NCI-H345 (cell line): ENCODE results near the gene SENP1.

Experiments
- DNase-seq: peaks from one replicate; lab custom pipeline; 2025; lab: John Stamatoyannopoulos, UW

SENP1 gene

DNA sequence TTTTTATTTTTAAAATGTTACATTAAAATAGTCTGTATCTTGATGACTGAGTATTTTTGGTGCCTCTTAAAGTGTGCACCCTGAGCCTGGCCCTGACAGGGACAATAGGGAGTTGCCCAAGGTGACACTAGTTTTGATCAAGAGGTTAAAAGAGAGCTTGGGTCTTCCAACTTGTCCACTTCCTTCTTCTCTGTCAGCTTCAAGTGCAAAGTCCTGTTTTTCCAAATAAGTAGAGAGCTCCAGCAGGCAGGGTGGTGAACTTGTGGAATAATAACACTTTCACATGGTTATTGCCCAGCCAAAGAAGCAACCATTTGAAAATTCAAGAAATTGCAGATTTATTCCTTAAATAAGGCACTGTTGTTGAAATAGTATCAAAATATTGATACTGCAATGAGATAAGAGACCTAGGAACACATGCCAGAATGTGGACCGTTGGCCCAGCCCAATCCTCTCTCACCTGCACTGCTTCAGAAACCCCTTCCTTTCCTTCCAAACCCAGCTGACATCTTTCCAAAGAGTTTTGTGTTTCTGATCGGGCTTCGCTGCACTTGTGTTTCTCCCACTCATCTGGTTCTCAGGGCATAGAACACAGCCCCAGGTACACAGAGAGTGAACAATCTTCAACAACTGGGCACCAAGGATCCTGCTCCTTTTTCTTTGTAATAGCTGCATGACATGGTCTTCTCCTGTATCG is 87.8 kb downstream of the SENP1 start:
- no peak for DNase-seq

DNA sequence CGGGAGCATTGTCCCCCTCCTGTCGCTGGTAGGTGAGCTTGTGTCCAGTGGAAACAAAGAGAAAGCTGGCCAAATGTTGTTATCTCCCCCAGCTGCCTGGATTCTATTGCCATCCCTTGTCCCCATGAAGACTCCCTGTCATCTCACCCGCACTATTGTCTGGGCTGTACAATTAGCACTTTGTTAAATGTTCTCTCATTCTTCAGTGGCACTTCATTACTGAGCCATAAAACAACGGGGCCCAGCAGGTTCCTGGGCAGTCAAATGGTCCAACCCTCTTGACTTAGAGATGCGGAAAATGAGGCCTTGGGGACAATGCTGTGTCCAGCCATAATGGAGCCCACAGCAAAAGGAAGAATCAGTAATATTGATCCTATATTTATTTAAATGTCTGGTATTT is 88.4 kb downstream of the SENP1 start:
- DNase-seq: no peak

DNA sequence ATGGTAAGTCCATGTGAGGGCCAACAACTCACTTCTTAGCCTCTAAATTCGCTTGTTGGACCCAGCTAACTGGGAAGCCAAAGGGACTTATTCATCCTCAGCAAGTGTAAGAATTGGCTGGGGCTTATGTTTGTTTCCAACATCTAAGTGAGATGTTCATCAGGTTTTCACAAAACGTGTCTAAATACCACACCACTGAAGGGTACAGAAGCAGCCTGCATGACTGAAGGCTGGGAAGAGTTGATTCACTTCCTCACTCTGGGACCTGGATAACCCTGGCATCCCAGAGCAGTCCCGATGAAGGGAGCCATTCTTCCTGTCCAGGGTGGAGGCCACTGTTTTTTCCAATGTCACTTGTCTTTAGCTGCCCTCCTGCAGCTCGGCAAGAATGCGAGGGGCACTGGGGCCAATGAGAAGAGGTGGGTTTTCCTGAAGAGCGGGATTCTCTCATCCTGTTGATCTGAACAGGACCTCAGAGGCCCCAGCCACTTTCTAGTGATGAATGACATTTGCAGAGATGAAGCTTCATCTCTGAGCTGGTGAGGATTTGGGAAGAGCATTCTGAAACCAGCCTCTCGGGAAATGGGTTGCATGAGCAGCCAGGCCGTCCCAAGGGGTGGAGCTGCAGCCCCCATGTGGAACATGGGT is 89.4 kb downstream of the SENP1 start:
- DNase-seq: no peak

DNA sequence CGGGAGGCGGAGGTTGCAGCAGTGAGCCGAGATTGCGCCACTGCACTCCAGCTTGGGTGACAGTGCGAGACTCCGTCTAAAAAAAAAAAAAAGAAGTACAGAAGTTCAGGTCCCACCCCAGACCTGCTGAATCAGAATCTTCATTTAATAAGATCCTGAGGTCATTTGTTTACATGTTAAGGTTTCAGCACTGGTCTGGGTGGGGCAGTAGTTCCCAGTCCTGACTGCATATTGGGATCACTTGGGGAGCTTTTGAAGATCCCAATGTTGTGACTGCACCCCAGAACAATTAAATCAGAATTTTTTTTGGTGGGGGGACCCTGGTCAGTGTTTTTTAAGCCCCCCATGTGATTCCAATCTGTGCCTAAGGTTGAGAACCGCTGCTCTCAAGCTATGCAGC is 89.9 kb downstream of the SENP1 start:
- no peak for DNase-seq

DNA sequence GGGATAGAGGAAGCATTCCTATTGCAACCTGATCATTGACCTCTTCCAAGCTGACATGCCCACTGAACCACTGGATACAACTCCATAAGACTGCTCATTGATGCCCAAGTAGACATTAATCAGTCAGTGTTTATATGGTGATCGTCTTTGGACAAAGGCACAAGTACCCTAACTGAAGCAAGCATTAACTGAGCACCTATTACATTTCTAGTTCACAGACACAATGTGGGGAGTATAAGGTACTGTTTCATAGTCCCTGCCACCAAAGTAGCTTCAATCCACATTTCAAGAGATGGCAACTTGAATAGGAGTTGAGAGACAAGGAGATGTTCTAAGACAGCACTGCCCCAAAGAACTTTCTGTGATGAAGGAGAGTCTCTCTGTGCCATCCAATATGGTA is 90.8 kb downstream of the SENP1 start:
- DNase-seq: no peak

DNA sequence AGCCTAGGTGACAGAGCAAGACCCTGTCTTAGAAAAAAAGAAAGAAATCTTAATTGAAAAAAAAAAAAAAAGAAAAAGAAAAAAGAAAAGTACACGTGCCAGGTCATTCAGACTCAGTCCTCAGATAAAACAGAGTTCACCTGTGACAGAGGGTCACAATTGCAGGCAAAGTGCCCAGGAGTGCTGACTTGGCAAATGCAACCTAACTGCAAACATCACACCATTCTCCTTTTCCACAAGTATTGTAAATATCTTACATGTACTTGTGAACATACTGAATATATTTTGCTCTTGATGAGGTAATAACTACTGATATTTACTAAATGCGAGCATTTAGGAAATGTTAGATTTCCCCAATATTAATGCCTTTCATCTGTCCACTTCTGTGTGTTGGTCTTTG is 92.6 kb downstream of the SENP1 start:
- no peak for DNase-seq

DNA sequence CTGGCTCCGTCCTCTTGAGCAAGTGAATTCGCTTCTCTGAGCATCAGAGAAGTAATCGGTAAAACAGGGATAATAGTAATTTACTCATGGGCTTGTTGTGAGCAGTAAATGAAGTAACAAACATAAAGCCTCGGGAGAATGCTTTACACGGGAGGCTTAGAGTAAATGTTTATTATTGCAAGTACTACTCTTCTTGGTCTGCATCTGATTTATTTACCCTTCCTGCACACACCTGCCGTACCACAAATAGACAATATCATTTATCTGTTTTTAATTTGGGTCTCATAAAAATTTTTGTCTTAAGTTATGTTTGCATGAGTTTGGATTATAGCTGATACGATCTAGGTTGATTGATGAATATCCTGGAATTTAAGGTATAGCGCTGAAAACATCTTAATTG is 93.8 kb downstream of the SENP1 start:
- DNase-seq: no peak

DNA sequence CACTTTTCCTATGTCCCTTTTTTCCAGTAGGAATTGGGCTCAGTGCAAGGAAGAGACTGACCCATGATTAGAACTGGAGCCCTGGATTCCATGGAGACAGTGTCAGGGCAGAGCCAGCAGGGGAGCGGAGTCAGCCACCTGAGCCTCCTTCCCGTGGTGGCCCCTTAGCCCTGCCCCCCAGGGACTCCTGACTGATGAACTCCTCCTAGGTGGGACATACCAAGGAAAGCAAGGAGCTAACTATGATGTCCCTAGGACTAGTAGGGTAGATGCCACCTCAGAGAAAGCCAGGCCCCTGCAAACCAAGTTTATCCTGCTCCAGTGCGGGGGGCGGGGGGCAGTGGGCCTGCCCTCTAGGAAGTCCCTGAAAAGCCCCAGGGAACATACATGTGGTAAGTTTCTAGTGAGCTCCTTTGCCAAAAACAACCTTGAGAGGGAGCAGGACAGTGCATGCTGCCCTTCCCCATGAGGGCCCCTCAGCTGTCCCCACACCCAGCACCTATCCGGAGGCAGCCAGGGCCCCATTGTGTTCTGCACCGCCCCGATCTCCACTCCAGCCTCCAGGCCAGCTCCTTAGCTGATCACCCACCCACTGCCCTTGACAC is 95.4 kb downstream of the SENP1 start:
- no peak for DNase-seq

DNA sequence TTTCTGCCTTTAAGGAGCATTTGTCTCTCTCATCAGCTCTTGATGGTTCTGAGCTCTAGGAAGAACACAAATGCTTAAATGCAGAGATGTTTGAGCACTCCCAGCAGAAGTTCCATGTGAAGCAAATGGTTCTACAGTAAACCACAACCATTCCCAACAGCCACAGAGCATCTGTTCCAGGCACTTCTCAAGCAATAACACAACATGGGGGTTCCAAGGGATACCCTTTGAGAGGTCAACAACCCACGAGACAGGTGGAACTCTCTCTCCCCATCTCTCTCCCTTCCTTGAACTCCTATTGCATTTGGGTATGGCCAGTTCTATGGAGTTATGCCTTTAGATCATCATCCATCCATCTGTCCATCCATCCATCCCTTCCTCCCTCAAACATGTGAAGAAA is 96.4 kb downstream of the SENP1 start:
- DNase-seq: no peak

DNA sequence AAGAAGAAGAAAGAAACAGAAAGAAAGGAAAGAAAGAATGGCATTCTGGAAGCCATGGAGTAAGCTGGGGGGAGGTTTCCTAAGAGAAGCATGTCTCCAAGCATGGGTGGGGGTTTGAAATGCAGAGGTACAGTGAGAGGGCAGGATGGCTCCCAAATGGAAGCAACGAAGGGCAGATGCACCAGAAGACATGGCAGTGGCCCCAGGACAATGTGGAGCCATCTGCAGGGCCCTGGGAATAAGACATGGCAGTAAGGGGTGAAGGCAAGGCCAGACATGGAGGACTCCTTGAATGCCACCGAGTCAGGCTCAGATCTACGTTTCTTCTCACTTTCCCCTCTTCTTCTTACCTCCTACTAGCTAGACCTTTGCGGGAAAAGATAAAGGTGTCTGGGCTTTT is 96.9 kb downstream of the SENP1 start:
- no peak for DNase-seq

DNA sequence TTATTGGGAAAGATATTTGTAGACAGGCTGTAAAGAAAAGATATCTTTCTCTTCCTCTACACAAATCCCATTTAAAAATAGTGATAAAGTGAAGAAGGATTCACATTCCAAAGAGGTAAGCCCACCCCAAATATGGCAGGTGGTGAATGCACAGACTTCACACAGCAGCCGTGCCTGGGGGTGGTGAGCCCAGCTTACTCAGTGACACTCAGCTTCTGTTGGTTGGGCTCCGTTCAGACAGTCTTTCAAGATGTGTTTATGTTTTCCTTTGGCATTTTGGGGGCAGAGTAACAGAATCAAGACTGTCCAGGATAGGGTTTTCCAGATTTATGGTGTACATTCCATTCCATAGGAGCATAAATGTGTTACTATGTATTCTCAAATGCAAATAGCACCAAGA is 97.5 kb downstream of the SENP1 start:
- no peak for DNase-seq

DNA sequence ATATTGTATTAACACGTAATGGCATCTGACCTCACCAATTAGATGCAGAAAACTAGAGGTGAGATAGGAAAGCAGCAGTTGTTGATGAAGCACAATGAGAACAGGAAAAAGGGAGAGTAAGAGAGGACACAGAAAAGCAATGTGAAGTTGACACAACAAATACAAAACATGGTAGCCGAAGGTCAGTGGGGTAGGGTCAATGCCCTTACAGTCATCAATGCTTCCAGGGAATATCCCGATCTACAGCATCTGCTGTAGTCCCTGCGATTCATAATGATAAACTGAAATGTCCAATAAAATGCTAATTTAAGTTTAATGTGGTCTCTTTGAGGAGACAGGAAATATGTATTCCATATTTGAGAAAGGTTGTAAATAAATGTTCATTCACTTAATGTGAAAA is 98.7 kb downstream of the SENP1 start:
- DNase-seq: no peak

DNA sequence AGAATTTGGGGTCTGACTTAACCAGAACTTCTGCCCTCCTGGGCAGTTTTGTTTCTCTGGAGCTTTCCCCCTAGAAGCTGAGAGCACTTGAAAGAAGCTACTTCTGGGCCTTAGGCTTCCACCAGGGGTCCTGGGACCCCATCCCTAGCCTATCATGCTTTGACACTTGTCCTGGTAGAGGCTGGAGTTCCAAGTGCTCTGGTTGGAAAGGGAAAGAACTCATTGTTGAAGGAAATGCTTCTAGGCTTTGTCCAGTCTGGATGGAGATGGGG is 100.2 kb downstream of the SENP1 start:
- no peak for DNase-seq

DNA sequence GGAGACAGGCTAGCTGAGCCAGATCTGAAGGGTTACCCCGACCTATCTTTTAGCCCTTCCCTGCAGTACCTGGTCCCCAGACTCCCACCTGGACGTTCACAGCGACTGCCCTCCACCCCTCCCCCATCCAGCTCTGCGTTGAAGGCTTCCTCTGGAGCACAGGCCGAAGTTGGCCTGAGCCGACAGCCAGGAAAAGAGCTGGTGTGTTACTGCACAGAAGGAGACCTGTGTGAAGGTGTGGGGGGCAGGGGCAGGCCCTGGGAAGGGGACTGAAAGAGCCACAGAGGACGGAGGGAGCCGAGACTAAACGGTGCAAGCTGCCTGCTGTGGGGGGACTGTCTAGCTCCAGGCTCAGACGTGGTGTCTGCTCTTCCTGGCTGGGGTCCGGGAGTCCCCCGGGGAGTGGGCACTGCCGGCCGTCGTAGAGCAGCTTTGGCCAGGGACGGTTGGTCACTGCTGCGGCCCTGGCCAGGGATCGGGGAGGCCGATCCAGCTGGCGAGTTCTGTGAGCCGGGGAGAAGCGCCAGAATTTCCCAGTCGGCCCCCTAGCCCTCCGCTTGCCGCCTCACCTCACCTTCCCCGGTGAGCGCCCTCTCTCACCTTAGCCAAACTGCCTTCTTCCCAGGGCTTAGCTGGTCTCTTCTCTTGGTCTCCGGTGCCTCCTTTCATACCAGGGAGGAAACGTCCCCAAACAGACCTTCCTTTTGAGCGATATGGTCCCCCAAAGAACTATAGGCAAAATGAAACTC is 100.7 kb downstream of the SENP1 start:
- no peak for DNase-seq

DNA sequence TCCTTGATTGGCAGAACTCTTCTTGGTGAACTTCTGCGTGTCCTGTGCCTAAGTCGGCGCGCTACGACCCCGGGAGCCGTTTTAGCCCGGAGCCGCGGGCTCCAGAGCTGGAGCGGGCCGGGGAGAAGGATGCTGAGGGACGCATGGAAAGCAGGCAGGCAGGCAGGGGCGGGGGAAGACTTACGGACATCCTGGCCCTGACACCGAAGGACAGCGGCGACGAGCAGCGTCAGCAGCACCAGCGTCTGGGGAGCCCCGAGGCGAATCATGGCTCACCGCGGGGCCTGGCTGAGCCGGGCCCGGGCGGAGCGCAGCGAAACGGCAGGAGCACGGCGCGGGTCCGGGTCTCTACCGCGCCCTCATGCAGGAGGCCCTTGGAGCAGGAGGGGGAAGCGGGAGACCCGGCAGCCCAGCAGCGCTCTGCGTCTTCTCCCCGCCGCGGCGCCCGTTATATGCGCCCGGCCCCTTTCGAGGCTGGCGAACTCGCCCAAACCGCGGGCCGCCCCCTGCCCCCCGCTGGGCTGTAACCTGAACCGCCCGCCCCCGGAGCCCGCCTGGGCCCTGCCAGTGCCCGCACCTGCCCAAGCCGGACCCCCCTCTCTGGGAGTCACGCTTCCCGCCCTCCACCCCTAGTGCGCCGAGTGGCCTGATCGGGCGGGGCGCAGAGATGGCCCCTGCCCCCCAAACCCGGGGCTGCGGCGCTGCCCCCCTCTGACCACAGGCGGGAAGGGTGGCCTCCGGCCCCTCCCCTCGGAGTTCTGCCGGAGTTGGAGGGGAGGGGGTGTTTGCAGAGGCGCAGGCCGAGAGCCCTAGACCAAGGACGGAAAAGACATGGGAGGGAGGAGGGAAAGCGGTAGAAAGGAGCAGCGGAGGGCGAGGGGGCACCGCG is 101.6 kb downstream of the SENP1 start, which contains the start of gene COL2A1:
COL2A1 (minus strand) TSS at position 424 of the 889 bp plus-strand sequence; CDS start at position 269, 155 bp downstream.
- no peak for DNase-seq

DNA sequence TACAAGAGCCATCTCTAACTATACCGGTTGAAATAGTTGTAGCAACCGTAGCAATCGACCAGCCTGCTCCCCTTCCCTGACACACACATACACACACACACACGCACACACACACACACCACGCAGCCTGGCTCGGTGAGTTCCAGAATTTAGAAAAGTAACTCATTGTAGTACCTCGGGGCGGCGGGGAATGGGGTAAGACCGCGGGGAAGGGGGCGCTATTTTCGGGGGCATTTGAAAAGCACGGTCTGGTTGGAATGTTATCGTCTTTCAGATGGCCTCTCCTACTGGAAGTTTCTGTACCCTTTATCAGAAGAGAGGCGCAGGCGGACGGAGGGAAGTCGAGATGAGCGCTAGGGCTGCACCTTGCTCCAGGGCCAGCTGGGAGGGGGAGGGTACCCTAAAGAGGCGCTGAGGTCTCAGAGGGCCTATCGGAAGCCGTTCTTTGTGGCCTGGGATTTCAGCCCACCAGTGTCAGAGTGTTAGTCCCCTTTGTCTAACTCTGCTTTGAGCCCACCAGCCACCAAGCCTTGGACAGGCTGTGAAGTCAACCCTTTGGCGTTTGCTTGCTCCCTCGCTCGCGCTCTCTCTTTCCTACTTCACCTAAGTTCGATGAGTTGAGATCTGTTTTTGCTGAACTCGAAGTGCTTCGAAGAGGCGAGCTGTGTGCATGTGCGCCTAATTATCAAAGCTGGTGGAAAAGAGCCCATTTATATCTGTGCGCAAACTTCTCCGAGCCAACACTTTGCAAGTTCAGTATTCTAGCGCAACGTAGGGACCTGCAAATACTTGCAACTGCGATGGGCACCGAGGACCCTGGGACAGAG is 102.4 kb downstream of the SENP1 start:
- no peak for DNase-seq

DNA sequence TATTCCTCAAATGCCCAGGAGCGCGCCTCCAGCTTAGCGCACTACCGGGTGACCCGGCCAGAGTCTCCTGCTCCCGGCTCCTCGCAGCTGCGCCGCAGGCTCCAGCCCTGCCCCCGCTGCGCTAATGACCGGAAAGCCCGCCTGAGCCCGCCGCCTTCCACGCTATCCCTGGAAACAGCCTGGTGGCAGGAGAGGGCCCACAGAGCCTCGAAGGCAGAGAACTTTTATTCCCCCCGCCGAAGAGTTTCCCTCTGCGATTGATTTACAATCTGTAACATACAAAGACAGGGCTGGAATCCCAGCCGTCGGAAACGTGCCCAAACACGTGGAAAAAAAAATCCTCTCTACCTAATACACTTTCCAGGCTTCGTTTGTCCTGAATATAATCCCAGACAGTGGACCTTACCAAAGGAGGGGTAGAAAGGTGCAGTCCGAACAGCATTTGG is 103.1 kb downstream of the SENP1 start:
- no peak for DNase-seq

DNA sequence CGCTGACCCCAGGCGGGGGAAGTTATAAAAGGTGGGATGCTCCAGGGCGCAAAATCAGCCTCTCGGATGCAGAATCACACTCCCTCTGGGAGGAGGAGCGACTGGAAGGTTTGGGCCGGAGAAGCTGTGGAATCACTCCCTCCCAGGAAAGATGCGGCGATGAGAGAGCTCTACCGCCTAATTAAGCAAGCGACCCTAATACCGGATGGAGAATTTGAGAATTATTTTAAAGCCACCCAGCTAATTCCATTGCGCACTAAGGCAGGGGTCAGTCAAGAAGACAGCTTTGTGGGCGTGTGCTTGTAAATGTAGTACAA is 103.5 kb downstream of the SENP1 start:
- DNase-seq: no peak

DNA sequence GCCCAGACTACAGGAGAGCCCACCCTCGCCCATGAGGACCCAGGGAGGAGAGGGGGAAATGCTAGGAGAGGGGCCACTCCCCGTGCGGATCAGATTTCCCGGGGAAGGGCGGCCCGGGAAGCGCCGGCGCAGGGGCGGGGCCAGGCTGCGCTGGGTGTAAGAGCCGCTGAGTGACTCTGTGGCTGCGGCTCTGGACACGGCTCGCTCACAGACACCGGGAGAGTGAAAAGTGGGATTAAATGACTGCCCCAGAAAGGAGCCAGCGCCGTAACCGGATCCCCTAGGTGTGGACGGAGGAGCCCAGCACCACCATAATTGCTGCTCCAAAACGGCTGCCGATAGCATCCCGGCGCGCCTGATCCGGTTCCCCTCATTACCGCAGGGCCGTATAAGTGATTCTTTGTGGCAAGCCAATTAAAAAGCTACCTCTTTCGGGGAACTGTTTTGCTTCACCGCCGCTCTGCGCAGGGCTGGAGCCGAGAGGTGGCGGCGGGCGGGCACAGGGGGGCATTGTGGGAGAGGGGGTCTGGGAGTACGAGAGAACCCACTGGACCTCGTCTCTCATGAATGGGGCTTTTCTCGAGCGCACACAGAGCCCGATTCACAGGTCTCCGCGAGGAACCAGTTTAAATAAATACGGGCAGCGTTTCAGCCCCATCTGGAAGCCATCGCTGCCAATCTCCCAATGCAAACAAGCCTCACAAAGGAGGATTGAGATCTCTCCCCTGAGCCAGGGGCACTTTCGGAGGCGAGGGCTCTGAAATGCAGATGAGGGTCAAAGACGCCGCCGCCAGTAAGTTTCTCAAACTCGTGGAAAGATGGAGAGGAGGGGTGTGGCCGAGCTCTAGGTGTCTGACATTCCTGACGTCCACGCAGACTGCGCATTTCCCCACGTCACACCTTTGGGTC is 104.1 kb downstream of the SENP1 start:
- no peak for DNase-seq

DNA sequence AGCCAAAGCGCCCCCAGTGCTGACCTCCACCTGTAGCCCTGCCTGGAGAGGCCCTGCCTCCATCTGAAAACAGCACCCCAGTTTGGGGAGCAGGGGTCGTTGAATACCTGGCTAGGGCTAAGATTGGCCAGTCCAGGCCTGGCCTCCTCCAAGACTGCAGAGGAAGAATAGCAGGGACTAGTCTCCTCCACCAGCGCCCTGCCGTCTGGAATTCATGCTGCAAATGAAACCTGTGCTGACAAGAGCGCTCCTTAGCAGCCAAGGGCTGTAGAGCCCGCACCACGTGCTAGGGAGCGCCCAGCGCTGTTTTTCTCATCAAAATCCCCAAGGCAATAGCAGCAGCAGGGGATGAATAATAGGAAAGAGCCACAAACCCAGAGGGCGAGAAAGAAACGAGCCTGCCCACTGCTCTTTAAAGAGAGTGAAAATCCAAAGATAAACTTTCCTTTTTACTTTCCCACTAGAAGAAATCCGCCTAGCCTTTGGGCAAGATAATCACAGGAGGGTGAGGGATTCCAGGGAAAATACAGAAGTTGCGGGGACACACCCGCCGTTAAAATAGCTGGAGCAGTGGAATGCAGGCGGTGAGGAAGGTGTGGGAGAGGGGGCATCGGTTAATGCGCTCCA is 104.9 kb downstream of the SENP1 start:
- DNase-seq: peak; percentile 10
